Measurements from ENCODE around the gene FAS.
"Not testable (repeated sequence)": the region's sequence is repeated elsewhere in the genome, so short reads cannot be mapped to it uniquely, and the experiment has no call there.

FAS gene

DNA sequence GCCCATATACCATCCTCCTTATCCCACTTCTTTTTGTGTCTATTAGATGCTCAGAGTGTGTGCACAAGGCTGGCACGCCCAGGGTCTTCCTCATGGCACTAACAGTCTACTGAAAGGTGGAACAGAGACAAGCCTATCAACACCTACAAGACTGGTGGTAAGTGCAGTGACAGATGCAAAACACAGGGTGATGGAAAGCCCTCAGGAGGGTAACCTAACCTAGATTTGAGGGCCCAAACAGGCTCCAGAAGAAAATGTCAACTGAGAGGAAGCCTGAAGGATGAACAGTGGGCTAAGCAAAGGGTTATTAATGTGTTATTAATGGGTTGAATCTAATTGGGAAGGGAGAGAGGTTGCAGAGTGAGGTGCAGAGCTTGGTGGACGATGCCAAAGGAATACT lies 1.2 kb upstream of the FAS start:
- peak overlapping the region in 19 of 21 experiments; percentile 27 to 99 (median 94) for H3K27ac ChIP-seq
- peak overlapping the region in 5 of 7 experiments; percentile 59 to 86 (median 78) for H3K4me3 ChIP-seq

DNA sequence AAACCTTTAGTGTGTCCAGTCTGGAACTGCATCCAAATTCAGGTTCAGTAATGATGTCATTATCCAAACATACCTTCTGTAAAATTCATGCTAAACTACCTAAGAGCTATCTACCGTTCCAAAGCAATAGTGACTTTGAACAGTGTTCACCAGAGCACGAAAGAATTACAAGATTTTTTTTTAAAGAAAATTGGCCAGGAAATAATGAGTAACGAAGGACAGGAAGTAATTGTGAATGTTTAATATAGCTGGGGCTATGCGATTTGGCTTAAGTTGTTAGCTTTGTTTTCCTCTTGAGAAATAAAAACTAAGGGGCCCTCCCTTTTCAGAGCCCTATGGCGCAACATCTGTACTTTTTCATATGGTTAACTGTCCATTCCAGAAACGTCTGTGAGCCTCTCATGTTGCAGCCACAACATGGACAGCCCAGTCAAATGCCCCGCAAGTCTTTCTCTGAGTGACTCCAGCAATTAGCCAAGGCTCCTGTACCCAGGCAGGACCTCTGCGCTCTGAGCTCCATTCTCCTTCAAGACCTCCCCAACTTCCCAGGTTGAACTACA lies 694 bp upstream of the FAS start:
- peak overlapping the region; percentile 59 to 86 (median 78) for H3K4me3 ChIP-seq
- peak overlapping the region; percentile 83 to 99 (median 96) for H3K27ac ChIP-seq

DNA sequence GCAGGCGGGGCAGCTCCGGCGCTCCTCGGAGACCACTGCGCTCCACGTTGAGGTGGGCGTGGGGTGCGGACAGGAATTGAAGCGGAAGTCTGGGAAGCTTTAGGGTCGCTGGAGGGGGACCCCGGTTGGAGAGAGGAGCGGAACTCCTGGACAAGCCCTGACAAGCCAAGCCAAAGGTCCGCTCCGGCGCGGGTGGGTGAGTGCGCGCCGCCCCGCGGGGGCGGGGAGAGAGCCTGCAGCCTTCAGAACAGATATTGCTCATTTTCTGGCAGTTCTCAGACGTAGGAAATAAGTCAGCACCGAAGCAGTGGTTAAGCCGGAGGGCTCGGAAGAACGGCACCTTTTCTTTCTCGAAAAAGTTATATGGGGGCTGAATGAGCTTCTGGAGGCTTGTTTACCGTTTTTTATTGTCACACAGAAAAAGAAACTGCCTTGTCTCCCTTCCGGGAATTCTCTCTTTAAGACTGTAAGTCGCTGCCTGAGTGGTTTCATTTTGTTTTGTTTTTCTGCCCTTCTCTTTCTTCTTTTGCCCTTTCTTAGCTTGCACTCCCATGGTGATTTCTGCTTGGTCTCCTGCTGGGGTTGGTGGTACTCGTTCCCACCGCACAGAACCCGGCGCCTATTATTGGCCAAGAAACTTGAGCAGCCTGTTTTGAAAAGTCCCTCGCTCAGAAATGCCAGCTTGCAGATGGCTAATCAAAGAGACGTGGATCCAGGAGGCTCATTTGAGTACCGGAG lies 732 bp downstream of the FAS start:
- Histone ChIP-seq H3K27ac (peak overlapping the region; percentile 83 to 99 (median 96)), H3K4me3 (peak overlapping the region; percentile 59 to 86 (median 78))

DNA sequence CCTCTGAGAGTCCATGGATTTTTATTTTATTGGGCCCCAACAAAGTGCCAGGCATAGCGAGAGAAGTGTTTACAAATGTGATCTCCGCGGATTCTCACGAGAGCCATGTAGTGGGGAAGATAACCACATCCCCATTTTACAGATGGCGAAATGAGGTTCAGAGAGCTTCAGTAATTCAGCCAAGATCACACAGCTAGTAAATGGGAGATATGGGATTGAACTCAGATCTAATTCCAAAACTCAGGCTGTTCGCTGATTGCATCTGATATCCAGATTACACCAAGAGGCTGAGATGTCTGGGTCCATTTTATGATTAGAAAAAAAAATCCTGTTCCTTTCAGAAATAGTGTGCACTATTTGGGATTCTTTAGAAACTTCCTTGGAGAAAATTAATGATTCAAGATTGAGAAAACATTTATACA lies 1.3 kb downstream of the FAS start:
- Histone ChIP-seq H3K27ac (peak overlapping the region; percentile 83 to 99 (median 96)), H3K4me3 (peak overlapping the region; percentile 59 to 86 (median 78))

DNA sequence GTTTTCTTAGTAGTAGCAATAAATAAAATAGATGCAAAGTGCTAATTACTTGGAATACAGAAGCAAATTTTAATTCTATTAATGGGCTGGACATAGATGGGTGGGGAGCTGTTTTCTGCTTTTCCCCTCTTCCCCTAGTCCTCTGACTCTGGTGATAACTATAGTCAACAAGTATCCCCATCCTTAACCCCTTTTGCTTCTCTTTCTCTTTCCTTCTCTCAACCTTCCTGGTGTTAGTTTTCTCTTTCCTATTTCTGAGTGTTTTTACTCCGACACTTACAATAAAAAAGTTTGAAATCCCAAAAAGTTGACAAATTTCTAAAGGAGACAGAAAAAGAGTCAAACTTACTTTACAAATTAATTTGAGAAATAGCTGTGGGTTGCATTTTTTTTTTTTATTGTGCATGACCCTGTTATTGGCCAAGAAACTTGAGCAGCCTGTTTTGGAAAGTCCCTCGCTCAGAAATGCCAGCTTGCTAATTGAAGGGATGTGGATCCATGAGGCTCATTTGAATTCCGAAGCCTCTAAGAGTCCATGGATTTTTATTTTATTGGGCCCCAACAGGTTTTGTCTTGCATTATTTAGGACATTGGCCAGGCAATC lies 2.4 kb downstream of the FAS start:
- Histone ChIP-seq H3K27ac (peak overlapping the region in 19 of 21 experiments; percentile 27 to 99 (median 93)), H3K4me3 (peak overlapping the region in 6 of 7 experiments; percentile 59 to 83 (median 76))

DNA sequence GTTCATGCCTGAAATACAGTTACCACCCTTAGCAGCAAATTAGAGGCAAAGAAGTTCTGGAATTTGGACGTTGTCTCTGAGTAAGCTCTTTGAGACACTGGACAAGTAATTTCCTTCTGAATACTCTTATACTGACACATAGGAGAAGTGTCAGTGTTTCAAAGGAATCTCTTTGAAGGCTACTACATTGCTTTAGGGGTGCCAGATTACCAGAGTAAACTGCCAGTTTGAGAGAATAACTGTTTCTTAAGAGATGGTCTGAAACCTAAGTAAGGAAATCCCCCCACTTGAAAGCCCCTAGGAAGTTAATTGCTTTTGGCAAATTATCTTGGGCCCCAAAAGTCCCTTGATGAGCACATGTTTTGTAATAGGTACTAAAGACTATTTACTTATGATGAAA lies 3.4 kb downstream of the FAS start:
- Histone ChIP-seq H3K4me3 (peak overlapping the region in 3 of 7 experiments; percentile 70 to 78 (median 75)), H3K27ac (peak overlapping the region in 19 of 21 experiments; percentile 17 to 99 (median 76))

DNA sequence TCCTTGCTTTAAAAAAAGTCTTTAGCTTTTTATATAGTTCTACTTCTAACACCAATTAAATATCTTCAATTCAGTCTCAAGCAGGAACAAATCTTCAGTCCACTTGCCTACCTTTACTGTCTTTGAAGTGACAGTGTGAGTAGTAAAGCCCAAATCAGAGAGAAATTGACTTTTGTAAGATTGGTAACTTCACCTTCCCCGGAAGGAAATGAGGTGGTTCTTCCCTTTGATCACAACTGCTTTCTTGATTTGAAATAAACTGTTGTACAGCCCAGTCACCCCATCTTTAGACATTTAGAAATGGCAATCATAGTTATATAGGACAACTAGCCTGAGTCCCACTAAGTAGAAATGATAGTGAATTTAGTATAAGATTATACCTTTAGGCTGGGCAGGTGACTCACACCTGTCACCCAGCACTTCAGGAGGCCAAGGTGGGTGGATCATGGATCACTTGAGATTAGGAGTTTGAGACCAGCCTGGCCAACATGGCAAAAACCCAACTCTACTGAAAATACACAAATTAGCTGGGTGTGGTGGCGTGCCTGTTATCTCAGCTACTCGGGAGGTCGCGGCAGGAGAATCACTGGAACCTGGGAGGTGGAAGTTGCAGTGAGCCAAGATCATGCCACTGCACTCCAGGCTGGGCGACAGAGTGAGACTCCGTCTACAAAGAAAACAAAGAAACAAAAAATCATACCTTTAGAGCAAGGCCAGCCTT lies 4.7 kb downstream of the FAS start:
- H3K4me3 ChIP-seq: no peak overlapping the region
- peak overlapping the region in 17 of 21 experiments; percentile 2 to 76 (median 56) for H3K27ac ChIP-seq

DNA sequence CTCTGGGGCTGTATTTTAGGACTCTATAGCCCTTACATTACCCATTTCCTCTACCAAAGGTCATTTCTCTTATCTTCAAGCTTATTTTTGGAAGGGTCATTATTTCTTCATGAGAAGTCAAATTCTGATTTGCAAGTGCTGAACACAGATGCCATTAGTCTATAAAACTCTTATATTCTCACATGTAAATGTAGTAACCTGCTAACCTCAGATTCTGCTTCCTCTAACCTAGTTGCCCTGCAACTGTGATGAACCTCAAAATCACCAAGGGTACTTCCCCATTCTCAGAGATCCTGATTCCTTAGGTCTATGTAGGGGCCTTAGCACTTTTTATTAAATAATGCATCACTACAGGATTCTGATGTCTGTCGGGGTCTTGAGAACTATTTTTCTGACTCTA lies 6.3 kb downstream of the FAS start:
- Histone ChIP-seq H3K27ac (peak overlapping the region in 8 of 21 experiments; percentile 8 to 76 (median 53)), H3K4me3 (no peak overlapping the region)

DNA sequence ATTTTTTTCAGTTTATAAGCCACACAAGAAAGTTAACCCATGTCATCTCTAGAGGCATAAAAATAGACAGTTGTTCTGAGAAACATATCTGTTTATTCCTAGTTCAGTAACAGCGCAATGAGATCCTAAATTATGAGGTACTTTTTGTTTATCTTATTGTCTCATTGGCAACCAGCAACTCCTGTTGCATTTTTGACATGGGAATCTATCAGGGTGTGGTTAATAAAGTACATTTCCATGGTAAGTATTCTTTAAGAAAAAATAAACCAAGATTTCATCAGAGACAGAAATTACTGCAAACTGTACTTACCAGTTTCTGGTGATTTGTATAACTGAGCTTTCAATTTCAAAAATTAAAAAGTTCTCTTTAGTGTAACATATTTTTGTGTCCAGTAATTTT lies 9.0 kb downstream of the FAS start:
- Histone ChIP-seq H3K4me3 (no peak overlapping the region), H3K27ac (peak overlapping the region in 15 of 21 experiments; percentile 19 to 84 (median 62))

DNA sequence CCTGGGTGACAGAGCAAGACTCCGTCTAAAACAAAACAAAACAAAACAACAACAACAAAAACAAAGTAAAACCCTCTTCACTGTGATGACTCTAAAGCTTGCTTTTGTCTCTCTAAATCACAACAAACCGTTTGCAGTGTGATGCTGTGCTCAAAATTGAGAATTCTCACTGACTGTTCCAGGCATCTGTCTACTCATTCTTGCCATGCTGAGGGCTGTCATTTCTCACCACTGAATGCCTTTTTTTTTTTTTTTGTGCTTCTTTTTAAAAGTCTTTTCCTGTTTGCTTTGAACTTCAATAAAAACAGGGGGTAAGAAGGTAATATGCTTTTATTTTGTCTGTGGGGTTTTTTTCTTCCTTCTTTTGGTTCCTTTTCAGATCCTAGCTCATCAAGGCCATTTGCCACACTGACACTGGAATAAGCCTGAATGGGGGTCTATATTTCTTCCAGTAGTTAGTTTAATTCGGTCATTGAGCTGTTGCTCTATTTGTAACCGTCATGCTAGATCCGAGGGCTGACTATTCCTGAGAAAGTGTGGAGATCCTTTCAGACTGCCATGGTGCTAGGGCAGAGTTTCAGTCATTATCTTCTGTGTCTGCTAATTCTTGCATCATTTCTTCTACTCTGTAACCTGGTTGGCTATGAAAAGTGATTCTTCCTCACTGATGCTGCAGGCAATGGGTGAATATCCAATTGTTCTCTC lies 10.6 kb downstream of the FAS start:
- Histone ChIP-seq H3K4me3 (peak overlapping the region in 2 of 7 experiments; percentile 3 to 11), H3K27ac (peak overlapping the region in 18 of 21 experiments; percentile 3 to 84 (median 50))

DNA sequence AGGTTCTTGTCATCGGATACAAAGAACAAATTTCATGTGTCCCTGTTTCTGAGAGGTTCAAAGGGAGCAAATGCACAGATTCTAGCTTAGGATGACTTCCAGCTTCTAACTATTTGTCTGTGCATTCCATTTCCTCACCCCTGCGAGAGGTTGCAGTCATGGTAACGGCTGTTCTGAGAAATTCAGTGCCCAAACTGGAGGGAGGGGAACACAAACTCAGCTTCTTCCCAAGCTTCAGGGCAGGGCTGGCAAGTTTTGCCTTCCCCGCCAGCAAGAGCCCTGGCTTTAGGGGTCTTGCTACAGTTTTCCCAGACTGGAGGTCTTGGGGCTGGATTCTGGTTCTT lies 11.1 kb downstream of the FAS start:
- H3K4me3 ChIP-seq: no peak overlapping the region
- peak overlapping the region in 16 of 21 experiments; percentile 3 to 84 (median 45) for H3K27ac ChIP-seq

DNA sequence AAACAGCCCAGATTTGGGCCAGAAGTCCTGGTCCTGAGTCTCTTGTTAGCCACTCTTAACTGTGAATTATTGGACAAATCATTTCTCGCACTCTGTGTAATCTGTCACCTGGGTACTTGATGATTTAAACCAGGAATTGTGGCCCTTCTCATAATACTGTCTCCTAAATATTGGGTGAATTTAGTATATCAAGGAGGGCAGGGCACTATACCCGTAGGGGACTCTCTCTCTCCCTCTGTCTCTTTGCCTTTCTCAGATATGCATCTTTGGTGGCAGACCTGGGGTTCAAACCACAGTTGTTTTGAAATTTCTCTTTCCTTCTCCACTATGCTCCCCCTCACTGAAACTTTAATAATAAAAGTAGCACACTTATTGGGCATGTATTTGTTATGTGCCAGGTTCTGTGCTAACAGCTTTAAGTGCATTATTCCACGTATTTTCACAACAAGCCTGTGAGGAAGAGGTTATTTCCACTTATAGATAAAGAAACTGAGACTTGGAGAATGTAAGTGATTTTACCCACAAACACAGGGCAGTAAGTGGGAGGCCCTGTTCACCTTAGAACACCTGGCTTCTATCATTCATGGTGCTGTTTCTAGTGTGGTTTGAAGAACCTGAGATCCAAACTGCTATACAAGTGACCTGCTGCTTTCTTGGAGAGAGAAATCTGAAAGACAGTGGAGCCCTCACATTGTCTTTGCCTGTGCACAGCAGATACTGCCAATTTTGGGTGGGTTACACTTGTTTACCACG lies 11.8 kb downstream of the FAS start:
- H3K4me3 ChIP-seq: no peak overlapping the region
- H3K27ac ChIP-seq: peak overlapping the region in 16 of 21 experiments; percentile 3 to 84 (median 45)

DNA sequence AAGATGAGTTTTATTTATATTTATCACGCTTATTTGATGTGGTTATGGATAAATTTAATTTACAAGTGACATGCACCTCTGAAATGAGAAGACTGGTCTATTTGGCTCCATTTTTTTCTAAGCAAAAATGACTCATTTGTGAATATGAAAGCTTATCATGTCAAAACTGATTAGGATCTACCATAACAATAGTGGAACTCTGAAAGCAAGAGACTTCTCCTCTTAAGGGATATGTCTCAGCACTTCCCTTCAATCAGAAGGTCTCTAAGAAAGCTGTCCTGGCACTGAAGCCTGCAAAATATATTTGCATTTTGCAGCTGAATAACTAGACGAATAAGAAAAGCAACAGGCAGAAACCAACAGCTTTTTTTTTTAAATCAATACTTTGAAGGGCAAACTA lies 12.7 kb downstream of the FAS start:
- peak overlapping the region in 2 of 21 experiments; percentile 20 to 59 for H3K27ac ChIP-seq

DNA sequence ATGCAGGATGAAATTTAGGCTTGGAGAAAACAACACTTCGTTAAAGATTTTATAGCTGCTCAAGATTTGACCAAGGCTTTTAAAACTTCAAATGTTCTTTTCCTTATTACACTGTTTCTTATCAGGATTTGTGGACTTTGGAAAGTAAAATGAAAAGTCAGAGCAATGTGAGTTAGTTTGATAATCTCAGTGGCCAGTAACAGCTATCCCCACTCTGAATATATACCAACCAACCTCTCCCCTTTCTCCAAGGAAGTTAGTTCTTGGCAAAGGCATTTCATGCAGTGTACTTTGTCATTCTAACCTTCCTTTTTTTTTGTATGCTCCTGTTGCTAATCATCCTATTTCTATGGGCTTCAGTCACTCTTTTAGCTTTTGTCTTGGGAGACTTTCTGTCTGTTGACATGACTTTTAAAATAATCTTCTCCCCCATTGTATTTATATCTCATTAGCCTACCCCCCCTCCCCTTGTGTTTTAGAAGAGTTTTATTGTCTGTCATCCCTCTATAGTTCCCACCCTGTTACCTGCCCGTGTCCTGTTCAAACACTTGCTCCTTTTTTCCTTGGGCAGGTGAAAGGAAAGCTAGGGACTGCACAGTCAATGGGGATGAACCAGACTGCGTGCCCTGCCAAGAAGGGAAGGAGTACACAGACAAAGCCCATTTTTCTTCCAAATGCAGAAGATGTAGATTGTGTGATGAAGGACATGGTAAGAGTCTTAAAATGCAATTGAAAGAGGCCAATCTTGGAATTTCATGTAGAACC lies 16.7 kb downstream of the FAS start:
- no peak overlapping the region for H3K27ac ChIP-seq
- no peak overlapping the region for H3K4me3 ChIP-seq

More for the DNA sequence above, 12.7 kb downstream of the FAS start:
- no peak overlapping the region for H3K4me3 ChIP-seq

DNA sequence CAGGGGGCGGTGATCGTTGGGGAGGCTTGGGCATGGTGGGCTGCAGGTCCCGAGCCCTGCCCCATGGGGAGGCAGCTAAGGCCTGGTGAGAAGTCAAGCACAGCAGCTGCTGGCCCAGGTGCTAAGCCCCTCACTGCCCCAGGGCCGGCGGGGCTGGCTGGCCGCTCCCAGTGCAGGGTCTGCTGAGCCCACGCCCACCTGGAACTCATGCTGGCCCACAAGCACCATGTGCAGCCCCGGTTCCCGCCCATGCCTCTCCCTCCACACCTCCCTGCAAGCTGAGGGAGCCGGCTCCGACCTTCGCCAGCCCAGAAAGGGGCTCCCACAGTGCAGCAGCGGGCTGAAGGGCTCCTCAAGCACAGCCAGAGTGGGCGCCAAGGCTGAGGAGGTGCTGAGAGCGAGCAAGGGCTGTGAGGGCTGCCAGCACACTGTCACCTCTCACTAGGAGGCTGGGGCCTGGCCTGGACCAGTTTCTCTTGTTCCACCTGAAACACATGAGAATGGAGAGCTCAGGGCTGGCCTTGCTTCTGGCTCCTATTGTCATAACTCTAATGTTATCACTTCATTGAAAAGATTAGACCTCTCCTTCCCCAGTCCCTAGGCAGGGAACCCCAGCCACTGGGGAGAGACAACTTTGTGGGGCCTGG lies 28.2 kb downstream of the FAS start:
- not testable (repeated sequence) for H3K27ac ChIP-seq, H3K4me3 ChIP-seq

DNA sequence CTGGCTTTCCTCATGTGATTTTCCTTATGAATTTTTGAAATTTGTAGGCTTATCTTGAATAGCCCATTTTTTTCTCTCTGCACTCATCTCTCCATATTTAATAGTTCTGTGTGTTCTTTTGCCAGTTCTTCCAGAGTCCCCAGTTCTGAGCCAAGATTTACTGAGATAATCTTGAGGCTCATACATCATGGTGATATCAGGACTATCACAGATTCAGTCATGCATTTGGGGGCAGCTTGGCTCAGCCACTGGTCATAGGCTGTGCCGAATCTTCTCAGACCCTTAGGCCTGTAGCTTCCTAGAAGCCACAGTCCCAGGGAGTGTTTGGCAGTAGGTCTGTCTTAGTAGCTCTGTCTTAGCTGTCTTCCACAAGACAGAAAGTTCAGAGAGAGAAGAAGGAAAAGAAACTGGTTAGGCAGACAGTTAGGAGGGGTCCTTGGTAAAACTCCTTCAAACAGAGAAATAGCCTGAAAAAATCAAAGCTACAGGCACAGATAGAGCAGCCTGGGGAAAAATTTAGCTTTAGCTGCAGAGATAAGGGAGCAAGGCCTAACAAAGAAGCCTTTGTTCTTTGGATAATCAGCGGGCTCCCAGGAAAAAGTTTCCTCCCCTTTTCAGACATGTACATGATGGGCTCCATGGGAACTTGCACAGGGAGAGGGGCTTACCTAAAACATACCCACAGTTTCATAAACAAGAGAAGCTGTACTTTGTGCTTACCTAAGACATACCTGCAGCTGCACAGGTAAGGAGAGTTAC lies 29.1 kb downstream of the FAS start:
- H3K4me3 ChIP-seq: no peak overlapping the region
- no peak overlapping the region for H3K27ac ChIP-seq

DNA sequence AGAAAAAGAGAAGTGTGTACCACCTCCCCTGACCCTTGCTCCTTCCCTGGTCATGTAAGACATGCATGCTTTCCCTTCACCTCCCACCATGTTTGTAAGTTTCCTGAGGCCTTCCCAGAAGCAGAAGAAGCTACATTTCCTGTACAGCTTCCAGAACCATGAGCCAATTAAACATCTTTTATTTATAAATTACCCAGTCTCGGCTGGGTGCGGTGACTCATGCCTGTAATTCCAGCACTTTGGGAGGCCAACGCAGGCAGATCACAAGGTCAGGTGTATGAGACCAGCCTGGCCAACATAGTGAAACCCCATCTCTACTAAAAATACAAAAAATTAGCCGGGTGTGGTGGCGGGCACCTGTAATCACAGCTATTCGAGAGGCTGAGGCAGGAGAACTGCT lies 30.9 kb downstream of the FAS start:
- H3K27ac ChIP-seq, H3K4me3 ChIP-seq: not testable (repeated sequence)
